Neuronal stem cell (in vitro differentiated cells): ENCODE data around the gene VDAC1.

Source experiments
- DNase-seq: peaks from one replicate; pipeline ENCODE4 v3.0.0-alpha.2; 2013; ENCODE audit warnings: low spot score
- H2AFZ ChIP-seq: one replicate; pipeline ENCODE4 v1.6.1; 2013; ENCODE audit warnings: mild to moderate bottlenecking, low read length, inconsistent platforms
- H2AK5ac ChIP-seq: 2 replicates; pipeline ENCODE4 v1.6.1; 2013; ENCODE audit warnings: low read depth, mild to moderate bottlenecking, inconsistent platforms, low read length, moderate library complexity, mixed read lengths
- H2BK120ac ChIP-seq: 2 replicates; pipeline ENCODE4 v1.6.1; 2013; ENCODE audit warnings: low read depth, mild to moderate bottlenecking, inconsistent platforms, low read length, moderate library complexity, mixed read lengths
- H2BK12ac ChIP-seq: one replicate; pipeline ENCODE4 v1.6.1; 2013; ENCODE audit warnings: low read length, inconsistent platforms
- H2BK15ac ChIP-seq: 2 replicates; pipeline ENCODE4 v1.6.1; 2013; ENCODE audit warnings: mild to moderate bottlenecking, low read length, inconsistent platforms, mixed read lengths
- H2BK5ac ChIP-seq: one replicate; pipeline ENCODE4 v1.6.1; 2013; ENCODE audit warnings: inconsistent platforms, mild to moderate bottlenecking, low read length, moderate library complexity
- H3K14ac ChIP-seq: one replicate; pipeline ENCODE4 v1.6.1; 2013; ENCODE audit warnings: low read length, inconsistent platforms
- H3K18ac ChIP-seq: 2 replicates; pipeline ENCODE4 v1.6.1; 2013; ENCODE audit warnings: low read length, inconsistent platforms
- H3K23ac ChIP-seq: 2 replicates; pipeline ENCODE4 v1.6.1; 2013; ENCODE audit warnings: low read depth, mild to moderate bottlenecking, mixed read lengths, low read length, inconsistent platforms; ENCODE audit not compliant: poor library complexity
- H3K27ac ChIP-seq: replicated peaks from 3 replicates; pipeline ENCODE4 v1.5.1; 2013; ENCODE audit warnings: low read length, inconsistent platforms
- H3K27me3 ChIP-seq, 3 experiments: 2 replicates each; pipeline ENCODE4 v1.6.1; 2013; ENCODE audit warnings: low read length in 3 of 3, mild to moderate bottlenecking in 2 of 3, inconsistent platforms in 1 of 3, low read depth in 1 of 3, mixed read lengths in 1 of 3, moderate library complexity in 1 of 3; ENCODE audit not compliant: control insufficient read depth in 3 of 3, insufficient read depth in 3 of 3
- H3K36me3 ChIP-seq, 2 donors: replicated peaks in 1 of 2; 2 replicates each; pipeline ENCODE4 v1.6.1; 2013; ENCODE audit warnings: low read length in 2 of 2; ENCODE audit not compliant: control insufficient read depth in 2 of 2, insufficient read depth in 2 of 2
- H3K4ac ChIP-seq: 2 replicates; pipeline ENCODE4 v1.6.1; 2013; ENCODE audit warnings: inconsistent platforms, mild to moderate bottlenecking, low read length, moderate library complexity
- H3K4me1 ChIP-seq, 2 donors: 1 replicate in 1 of 2; 2 replicates in 1 of 2; pipeline ENCODE4 v1.6.1; 2013; ENCODE audit warnings: low read length in 2 of 2, low read depth in 1 of 2; ENCODE audit not compliant: control insufficient read depth in 2 of 2, insufficient read depth in 1 of 2
- H3K4me2 ChIP-seq: one replicate; pipeline ENCODE4 v1.6.1; 2013; ENCODE audit warnings: mild to moderate bottlenecking, low read length, inconsistent platforms; ENCODE audit not compliant: insufficient read depth, poor library complexity, severe bottlenecking
- H3K4me3 ChIP-seq, 2 donors: 2 replicates each; pipeline ENCODE4 v1.5.1; 2013; ENCODE audit warnings: low read length in 2 of 2, mild to moderate bottlenecking in 2 of 2, inconsistent platforms in 1 of 2, moderate library complexity in 1 of 2
- H3K79me1 ChIP-seq: one replicate; pipeline ENCODE4 v1.6.1; 2013; ENCODE audit warnings: low read depth, mild to moderate bottlenecking, inconsistent platforms, low read length, moderate library complexity
- H3K9ac ChIP-seq: one replicate; pipeline ENCODE4 v1.6.1; 2013; ENCODE audit warnings: mild to moderate bottlenecking, low read depth, low read length, inconsistent platforms; ENCODE audit not compliant: poor library complexity
- H3K9me3 ChIP-seq, 2 donors: replicated peaks in 1 of 2; 2 replicates each; pipeline versions ENCODE3 to v1.6.1; 2013; ENCODE audit warnings: low read length in 2 of 2, mild to moderate bottlenecking in 2 of 2, inconsistent platforms in 1 of 2, low read depth in 1 of 2, mixed read lengths in 1 of 2, moderate library complexity in 1 of 2; ENCODE audit not compliant: control insufficient read depth in 2 of 2, insufficient read depth in 1 of 2
- H4K8ac ChIP-seq: one replicate; pipeline ENCODE4 v1.6.1; 2013; ENCODE audit warnings: low read depth, mild to moderate bottlenecking, inconsistent platforms, low read length, moderate library complexity
- H4K91ac ChIP-seq: one replicate; pipeline ENCODE4 v1.6.1; 2013; ENCODE audit warnings: low read length, low read depth, mild to moderate bottlenecking, inconsistent platforms; ENCODE audit not compliant: poor library complexity
- WGBS, 2 donors: extraction: QIAGEN DNeasy Blood & Tissue Kit; methylation state at CpG; one replicate each; pipeline ENCODE4 v1.1.7; 2013; ENCODE audit warnings: missing lambda C conversion rate in 2 of 2, mixed read lengths in 1 of 2; ENCODE audit not compliant: insufficient read length in 2 of 2, insufficient replicate concordance in 1 of 2; ENCODE audit errors: extremely low coverage in 2 of 2; 5-methylcytosine and 5-hydroxymethylcytosine counted together

The VDAC1 gene

GRCh38 chr5:133933169-133933509 is 71.6 kb downstream of the VDAC1 start:
- no peak overlapping the region for H2BK5ac ChIP-seq
- H3K27ac ChIP-seq: no peak overlapping the region
- peaks cover 0 to 23% (median 2%) of the 10 kb centered on the region in 3 experiments for H3K27me3 ChIP-seq
- DNase-seq: no peak
- no CpG with 5 or more reads among the region's 3 CpGs for WGBS, 2 donors
- H3K9ac ChIP-seq: no peak overlapping the region
- H3K4ac ChIP-seq: no peak overlapping the region
- H2AFZ ChIP-seq: no peak overlapping the region
- H4K8ac ChIP-seq: no peak overlapping the region
- H3K4me1 ChIP-seq: no peaks in the 10 kb centered on the region
- H3K4me2 ChIP-seq: no peak overlapping the region
- no peak overlapping the region for H4K91ac ChIP-seq
- H3K14ac ChIP-seq: no peak overlapping the region
- no peak overlapping the region for H2BK15ac ChIP-seq
- no peaks in the 10 kb centered on the region for H3K79me1 ChIP-seq
- H2BK120ac ChIP-seq: no peak overlapping the region
- no peak overlapping the region for H2BK12ac ChIP-seq
- H3K36me3 ChIP-seq: no peaks in the 10 kb centered on the region
- H3K18ac ChIP-seq: no peak overlapping the region
- H2AK5ac ChIP-seq: no peak overlapping the region
- peaks cover 0 to 2% of the 10 kb centered on the region in 2 donors for H3K9me3 ChIP-seq
- H3K23ac ChIP-seq: no peak overlapping the region
- H3K4me3 ChIP-seq: no peak overlapping the region

GRCh38 chr5:133932441-133933168 is 72.2 kb downstream of the VDAC1 start:
- Histone ChIP-seq H4K91ac (no peak overlapping the region), H4K8ac (no peak overlapping the region), H3K36me3 (no peaks in the 10 kb centered on the region), H3K9me3 (peaks cover 0 to 2% of the 10 kb centered on the region in 2 donors), H3K23ac (no peak overlapping the region), H2AK5ac (no peak overlapping the region), H3K27me3 (peaks cover 0 to 27% (median 2%) of the 10 kb centered on the region in 3 experiments), H3K79me1 (no peaks in the 10 kb centered on the region), H3K4me2 (no peak overlapping the region), H2BK120ac (no peak overlapping the region), H3K14ac (no peak overlapping the region), H2BK12ac (no peak overlapping the region), H3K18ac (peak overlapping the region; percentile 32), H3K4me3 (no peak overlapping the region), H2BK15ac (no peak overlapping the region), H2AFZ (no peak overlapping the region), H3K9ac (no peak overlapping the region), H2BK5ac (no peak overlapping the region), H3K4ac (no peak overlapping the region), H3K27ac (no peak overlapping the region), H3K4me1 (no peaks in the 10 kb centered on the region)
- DNase-seq: no peak
- no CpG with 5 or more reads among the region's 13 CpGs for WGBS, 2 donors

GRCh38 chr5:133931546-133931945 is 73.2 kb downstream of the VDAC1 start:
- Histone ChIP-seq H3K9ac (no peak overlapping the region), H3K4me2 (no peak overlapping the region), H3K14ac (no peak overlapping the region), H2AK5ac (no peak overlapping the region), H2AFZ (no peak overlapping the region), H2BK12ac (no peak overlapping the region), H3K9me3 (peaks cover 0 to 2% of the 10 kb centered on the region in 2 donors), H3K27ac (no peak overlapping the region), H4K91ac (no peak overlapping the region), H2BK5ac (no peak overlapping the region), H2BK15ac (no peak overlapping the region), H3K18ac (no peak overlapping the region), H4K8ac (no peak overlapping the region), H3K23ac (no peak overlapping the region), H3K4me1 (no peaks in the 10 kb centered on the region), H3K4me3 (no peak overlapping the region), H3K4ac (no peak overlapping the region), H2BK120ac (no peak overlapping the region), H3K36me3 (no peaks in the 10 kb centered on the region), H3K27me3 (peaks cover 0 to 35% (median 2%) of the 10 kb centered on the region in 3 experiments), H3K79me1 (no peaks in the 10 kb centered on the region)
- DNase-seq: no peak
- no CpG with 5 or more reads among the region's 5 CpGs for WGBS, 2 donors

- no peak overlapping the region for H2BK5ac ChIP-seq
- H2BK120ac ChIP-seq: no peak overlapping the region
- H3K4me3 ChIP-seq: no peak overlapping the region
- no peak overlapping the region for H3K9ac ChIP-seq
- no peak overlapping the region for H3K27ac ChIP-seq
- no peak overlapping the region for H3K14ac ChIP-seq
- H3K23ac ChIP-seq: no peak overlapping the region
- no peak overlapping the region for H3K18ac ChIP-seq
- no peak overlapping the region for H4K8ac ChIP-seq
- H3K4ac ChIP-seq: no peak overlapping the region
- no peak overlapping the region for H4K91ac ChIP-seq
- H3K9me3 ChIP-seq: peaks cover 0 to 4% of the 10 kb centered on the region in 2 donors
- no CpG with 5 or more reads among the region's 3 CpGs for WGBS, 2 donors
- H3K4me1 ChIP-seq: no peaks in the 10 kb centered on the region
- H3K27me3 ChIP-seq: peaks cover 0 to 42% (median 2%) of the 10 kb centered on the region in 3 experiments
- no peak overlapping the region for H2AK5ac ChIP-seq
- no peak overlapping the region for H3K4me2 ChIP-seq
- H2BK12ac ChIP-seq: no peak overlapping the region
- DNase-seq: no peak
- no peaks in the 10 kb centered on the region for H3K36me3 ChIP-seq
- H3K79me1 ChIP-seq: no peaks in the 10 kb centered on the region
- H2AFZ ChIP-seq: no peak overlapping the region
- H2BK15ac ChIP-seq: no peak overlapping the region
Measured at GRCh38 chr5:133930813-133931090, 74.0 kb downstream of the VDAC1 start.
